CD14-positive monocyte (primary cell): ENCODE measurements around the gene CAVIN3. TPM values are rescaled to one million over a fixed set of nuclear protein-coding genes. Genes with fewer than 3 reads are reported as not detected.

Experiments used
- DNase-seq, 3 donors: peaks; one replicate each; pipeline ENCODE4 v3.0.0-alpha.2; 2011 to 2022
- H2AFZ ChIP-seq: 2 replicates; pipeline ENCODE4 v1.6.0; 2012; ENCODE audit warnings: mild to moderate bottlenecking, low read depth, low read length, inconsistent platforms; ENCODE audit not compliant: insufficient read depth, poor library complexity, severe bottlenecking
- H3K27ac ChIP-seq, 2 donors: 1 replicate in 1 of 2; 2 replicates in 1 of 2; pipeline ENCODE4 v1.5.1; 2012 to 2013; ENCODE audit warnings: low read length in 2 of 2, control low read depth in 1 of 2, inconsistent platforms in 1 of 2, low read depth in 1 of 2, mild to moderate bottlenecking in 1 of 2
- H3K27me3 ChIP-seq, 2 donors: one replicate each; pipeline versions ENCODE4 v1.6.0 to v1.6.1; 2011 to 2013; ENCODE audit warnings: low read length in 2 of 2; ENCODE audit not compliant: control insufficient read depth in 2 of 2, insufficient read depth in 2 of 2
- H3K36me3 ChIP-seq, 2 donors: replicated peaks in 1 of 2; 1 replicate in 1 of 2; 2 replicates in 1 of 2; pipeline versions ENCODE4 v1.5.1 to v1.6.1; 2012 to 2013; ENCODE audit warnings: low read length in 2 of 2, control low read depth in 1 of 2, inconsistent platforms in 1 of 2, mild to moderate bottlenecking in 1 of 2; ENCODE audit not compliant: insufficient read depth in 2 of 2, control insufficient read depth in 1 of 2
- H3K4me1 ChIP-seq, 2 donors: 1 replicate in 1 of 2; 2 replicates in 1 of 2; pipeline versions ENCODE4 v1.5.1 to v1.6.1; 2012 to 2013; ENCODE audit warnings: low read length in 2 of 2, control low read depth in 1 of 2, inconsistent platforms in 1 of 2, mild to moderate bottlenecking in 1 of 2, moderate library complexity in 1 of 2; ENCODE audit not compliant: insufficient read depth in 2 of 2, control insufficient read depth in 1 of 2
- H3K4me2 ChIP-seq: replicated peaks from 2 replicates; pipeline ENCODE3; 2012; ENCODE audit warnings: low read length, moderate library complexity, mild to moderate bottlenecking; ENCODE audit not compliant: poor library complexity, severe bottlenecking; ENCODE audit errors: extremely low read depth
- H3K4me3 ChIP-seq, 3 experiments: fragments of 200-600 bp in 1 of 3; sonication (generic) in 1 of 3; replicated peaks in 1 of 3; 1 replicate in 2 of 3; 2 replicates in 1 of 3; pipeline ENCODE4 v1.5.1; 2011 to 2013; ENCODE audit warnings: low read length in 3 of 3, mild to moderate bottlenecking in 3 of 3, control low read depth in 2 of 3, low read depth in 2 of 3, inconsistent platforms in 1 of 3, moderate library complexity in 1 of 3
- H3K79me2 ChIP-seq: 2 replicates; pipeline ENCODE4 v1.6.0; 2012; ENCODE audit warnings: mild to moderate bottlenecking, control low read depth, inconsistent platforms, low read length, moderate library complexity; ENCODE audit not compliant: insufficient read depth
- H3K9ac ChIP-seq: 2 replicates; pipeline ENCODE4 v1.6.0; 2017; ENCODE audit warnings: low read length, mild to moderate bottlenecking; ENCODE audit not compliant: insufficient read depth, poor library complexity, severe bottlenecking
- H3K9me3 ChIP-seq, 2 donors: replicated peaks in 1 of 2; 1 replicate in 1 of 2; 2 replicates in 1 of 2; pipeline versions ENCODE4 v1.5.1 to v1.6.1; 2012 to 2013; ENCODE audit warnings: low read length in 2 of 2, control low read depth in 1 of 2; ENCODE audit not compliant: control insufficient read depth in 1 of 2, insufficient read depth in 1 of 2
- H4K20me1 ChIP-seq: 2 replicates; pipeline ENCODE4 v1.6.0; 2012; ENCODE audit warnings: mild to moderate bottlenecking, low read length, control low read depth, moderate library complexity; ENCODE audit not compliant: insufficient read depth
- H3K27ac Mint-ChIP-seq, 7 donors: one replicate each; pipeline ENCODE4 v1.8.0; 2020; ENCODE audit warnings: mild to moderate bottlenecking in 7 of 7, mixed read lengths in 7 of 7, moderate library complexity in 6 of 7, inconsistent platforms in 2 of 7
- H3K27me3 Mint-ChIP-seq, 3 donors: one replicate each; pipeline ENCODE4 v1.8.0; 2021 to 2022; ENCODE audit warnings: low read depth in 3 of 3, mild to moderate bottlenecking in 3 of 3, mixed read lengths in 3 of 3, moderate library complexity in 3 of 3, inconsistent platforms in 1 of 3
- H3K36me3 Mint-ChIP-seq, 2 donors: one replicate each; pipeline ENCODE4 v1.8.0; 2020; ENCODE audit warnings: mixed read lengths in 2 of 2, inconsistent platforms in 1 of 2, mild to moderate bottlenecking in 1 of 2
- H3K4me1 Mint-ChIP-seq: one replicate; pipeline ENCODE4 v1.8.0; 2020; ENCODE audit warnings: mild to moderate bottlenecking, mixed read lengths
- H3K4me3 Mint-ChIP-seq, 2 donors: one replicate each; pipeline ENCODE4 v1.8.0; 2020; ENCODE audit warnings: mild to moderate bottlenecking in 2 of 2, mixed read lengths in 2 of 2, moderate library complexity in 1 of 2
- H3K9me3 Mint-ChIP-seq, 7 donors: one replicate each; pipeline ENCODE4 v1.8.0; 2020 to 2022; ENCODE audit warnings: mixed read lengths in 7 of 7, mild to moderate bottlenecking in 6 of 7, moderate library complexity in 6 of 7, inconsistent platforms in 2 of 7
- CTCF ChIP-seq: fragments of 200-600 bp; IDR thresholded peaks from one replicate; pipeline ENCODE4 v1.8.0; 2022; ENCODE audit warnings: antibody characterized with exemption, mild to moderate bottlenecking
- WGBS: methylation state at CpG from one replicate; pipeline ENCODE4 v1.1.5; 2013; ENCODE audit warnings: missing lambda C conversion rate; ENCODE audit not compliant: insufficient coverage; 5-methylcytosine and 5-hydroxymethylcytosine counted together
- intact Hi-C, 2 donors: fragments of 100-400 bp; cut with micrococcal nuclease; formaldehyde crosslinking; loops; one replicate each; pipeline versions ENCODE4 v1.15.0 to v1.15.1; 2023
- polyA plus RNA-seq, 3 donors: library from polyadenylated mRNA; depleted of rRNA in 1 of 3; unstranded in 2 of 3; stranded (reverse) in 1 of 3; fragments of 300-500 nt in 2 of 3; fragments of >200 nt in 1 of 3; fragmentation: Illumina TruSeq in 2 of 3; gene quantifications; 1 replicate in 2 of 3; 2 replicates in 1 of 3; pipeline ENCODE4 v1.2.3, GENCODE V29; 2012 to 2021

Gene CAVIN3
- polyA plus RNA-seq, 3 donors, result 3.1 to 13.6 (median 11.2) TPM

GRCh38 chr11:6332066-6332465, 11.8 kb upstream of the CAVIN3 start:
- H3K4me3 Mint-ChIP-seq, result peak overlapping the region in 1 of 2 donors; percentile 9
- H3K27me3 ChIP-seq, result peaks cover 24 to 28% of the 10 kb centered on the region in 2 donors
- intact Hi-C loops, result no loop called here
- no peak overlapping the region for H3K4me2 ChIP-seq
- peaks cover 2% of the 10 kb centered on the region for H3K4me1 Mint-ChIP-seq
- 90% methylated on average over 3 of the region's 5 CpGs for WGBS
- H3K9me3 ChIP-seq, result no peaks in the 10 kb centered on the region
- H3K9ac ChIP-seq, result no peak overlapping the region
- H3K27me3 Mint-ChIP-seq, result peaks cover 18 to 55% (median 19%) of the 10 kb centered on the region in 3 donors
- no peak overlapping the region for H3K27ac ChIP-seq
- no peak for DNase-seq
- H3K4me1 ChIP-seq, result no peaks in the 10 kb centered on the region
- H3K36me3 Mint-ChIP-seq, result no peaks in the 10 kb centered on the region
- H3K4me3 ChIP-seq, result no peak overlapping the region
- H3K36me3 ChIP-seq, result no peaks in the 10 kb centered on the region
- no peaks in the 10 kb centered on the region for H3K79me2 ChIP-seq
- peaks cover 0 to 4% (median 0%) of the 10 kb centered on the region in 7 donors for H3K9me3 Mint-ChIP-seq
- no peak overlapping the region for H3K27ac Mint-ChIP-seq
- no peak for TF ChIP-seq CTCF
- H4K20me1 ChIP-seq, result no peaks in the 10 kb centered on the region
- H2AFZ ChIP-seq, result no peak overlapping the region

- Histone ChIP-seq H3K4me1 (no peaks in the 10 kb centered on the region), H4K20me1 (no peaks in the 10 kb centered on the region), H3K79me2 (no peaks in the 10 kb centered on the region), H3K4me2 (no peak overlapping the region), H3K9ac (no peak overlapping the region), H3K4me3 (no peak overlapping the region), H3K36me3 (no peaks in the 10 kb centered on the region), H3K9me3 (no peaks in the 10 kb centered on the region), H3K27ac (no peak overlapping the region), H3K27me3 (peaks cover 34 to 36% of the 10 kb centered on the region in 2 donors), H2AFZ (no peak overlapping the region)
- H3K27ac Mint-ChIP-seq, result no peak overlapping the region
- H3K4me1 Mint-ChIP-seq, result peaks cover 2% of the 10 kb centered on the region
- peaks cover 0 to 4% (median 0%) of the 10 kb centered on the region in 7 donors for H3K9me3 Mint-ChIP-seq
- no peaks in the 10 kb centered on the region for H3K36me3 Mint-ChIP-seq
- peaks cover 14 to 64% (median 21%) of the 10 kb centered on the region in 3 donors for H3K27me3 Mint-ChIP-seq
- no peak overlapping the region for H3K4me3 Mint-ChIP-seq
- intact Hi-C loops, result no loop called here
- no peak for TF ChIP-seq CTCF
- DNase-seq, result no peak
These were observed 8.0 kb upstream of the CAVIN3 start for GRCh38 chr11:6328321-6328720.
